ENCODE data around the gene SMIM36.

DNA sequence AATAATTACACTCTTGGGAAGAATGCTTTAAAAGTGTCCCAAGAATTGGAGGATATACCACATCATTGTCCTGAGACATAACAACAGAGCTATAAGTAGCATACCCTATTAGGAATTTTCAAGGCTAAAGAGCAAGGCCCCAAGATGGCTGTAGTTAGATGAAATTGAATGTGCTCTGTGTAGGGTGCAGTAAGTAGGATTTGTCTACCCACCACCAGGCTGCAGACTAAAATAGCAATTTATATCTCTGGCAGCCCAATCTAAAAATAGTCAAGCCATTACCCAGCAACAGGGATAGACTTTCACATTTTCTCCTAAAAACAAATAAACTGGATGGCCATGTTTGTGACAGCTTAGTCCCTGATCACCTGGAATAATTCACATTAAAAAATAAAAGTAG lies 95.3 kb downstream of the SMIM36 start:
- no peak for TF ChIP-seq ZFP30 (CRISPR knock-in tag; IDR thresholded peaks at IDR 0.05)
- TF ChIP-seq TCF4 (CRISPR knock-in tag; IDR thresholded peaks at IDR 0.05; ENCODE audit: borderline replicate concordance): no peak
- TF ChIP-seq, protein P1, sequence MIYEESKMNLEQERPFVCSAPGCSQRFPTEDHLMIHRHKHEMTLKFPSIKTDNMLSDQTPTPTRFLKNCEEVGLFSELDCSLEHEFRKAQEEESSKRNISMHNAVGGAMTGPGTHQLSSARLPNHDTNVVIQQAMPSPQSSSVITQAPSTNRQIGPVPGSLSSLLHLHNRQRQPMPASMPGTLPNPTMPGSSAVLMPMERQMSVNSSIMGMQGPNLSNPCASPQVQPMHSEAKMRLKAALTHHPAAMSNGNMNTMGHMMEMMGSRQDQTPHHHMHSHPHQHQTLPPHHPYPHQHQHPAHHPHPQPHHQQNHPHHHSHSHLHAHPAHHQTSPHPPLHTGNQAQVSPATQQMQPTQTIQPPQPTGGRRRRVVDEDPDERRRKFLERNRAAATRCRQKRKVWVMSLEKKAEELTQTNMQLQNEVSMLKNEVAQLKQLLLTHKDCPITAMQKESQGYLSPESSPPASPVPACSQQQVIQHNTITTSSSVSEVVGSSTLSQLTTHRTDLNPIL (CRISPR knock-in tag; IDR thresholded peaks at IDR 0.05; ENCODE audit: low read depth): no peak
- no peak for TF ChIP-seq ZFP3 (CRISPR knock-in tag; IDR thresholded peaks at IDR 0.05)
- TF ChIP-seq ARNTL (CRISPR knock-in tag; IDR thresholded peaks at IDR 0.05; ENCODE audit: borderline replicate concordance, low read depth): no peak
- no peak for TF ChIP-seq TOX (CRISPR knock-in tag; IDR thresholded peaks at IDR 0.05; ENCODE audit: borderline replicate concordance)
- TF ChIP-seq, protein P2, sequence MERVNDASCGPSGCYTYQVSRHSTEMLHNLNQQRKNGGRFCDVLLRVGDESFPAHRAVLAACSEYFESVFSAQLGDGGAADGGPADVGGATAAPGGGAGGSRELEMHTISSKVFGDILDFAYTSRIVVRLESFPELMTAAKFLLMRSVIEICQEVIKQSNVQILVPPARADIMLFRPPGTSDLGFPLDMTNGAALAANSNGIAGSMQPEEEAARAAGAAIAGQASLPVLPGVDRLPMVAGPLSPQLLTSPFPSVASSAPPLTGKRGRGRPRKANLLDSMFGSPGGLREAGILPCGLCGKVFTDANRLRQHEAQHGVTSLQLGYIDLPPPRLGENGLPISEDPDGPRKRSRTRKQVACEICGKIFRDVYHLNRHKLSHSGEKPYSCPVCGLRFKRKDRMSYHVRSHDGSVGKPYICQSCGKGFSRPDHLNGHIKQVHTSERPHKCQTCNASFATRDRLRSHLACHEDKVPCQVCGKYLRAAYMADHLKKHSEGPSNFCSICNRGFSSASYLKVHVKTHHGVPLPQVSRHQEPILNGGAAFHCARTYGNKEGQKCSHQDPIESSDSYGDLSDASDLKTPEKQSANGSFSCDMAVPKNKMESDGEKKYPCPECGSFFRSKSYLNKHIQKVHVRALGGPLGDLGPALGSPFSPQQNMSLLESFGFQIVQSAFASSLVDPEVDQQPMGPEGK (CRISPR knock-in tag; IDR thresholded peaks at IDR 0.05; ENCODE audit: borderline replicate concordance): no peak
